ENCODE measurements around the gene ABCB9.

GRCh38 chr12:122937622-122938091 lies 28.6 kb downstream of the ABCB9 start:
- no peak for TF ChIP-seq CTCF (IDR thresholded peaks at IDR 0.05)
- TF ChIP-seq POLR2A (IDR thresholded peaks at IDR 0.05): no peak
